ENCODE results near the gene PXK. TPM values are rescaled to one million over a fixed set of nuclear protein-coding genes. Genes with fewer than 3 reads are reported as not detected.

Gene PXK
- polyA plus RNA-seq, 1 donor = 32.5 TPM

- no peak for DNase-seq
These were observed 132.2 kb downstream of the PXK start for GRCh38 chr3:58464866-58465265.

GRCh38 chr3:58466899-58467563 lies 134.3 kb downstream of the PXK start:
- no peak for DNase-seq

GRCh38 chr3:58469096-58469495 lies 136.4 kb downstream of the PXK start:
- no peak for DNase-seq

- DNase-seq = peak; percentile 22
These were observed 137.8 kb downstream of the PXK start for GRCh38 chr3:58470363-58471024.

- DNase-seq = peak; percentile 50
These were observed 138.6 kb downstream of the PXK start for GRCh38 chr3:58471025-58471887.

- no peak for DNase-seq
These were observed 140.6 kb downstream of the PXK start for GRCh38 chr3:58473275-58473674.

GRCh38 chr3:58474348-58474911 lies 141.7 kb downstream of the PXK start:
- no peak for DNase-seq

- DNase-seq = no peak
These were observed 142.4 kb downstream of the PXK start for GRCh38 chr3:58474967-58475578.

Other genes starting within 250 kb of the PXK start
- gene DNASE1L3, start 121.9 kb upstream of the PXK start, polyA plus RNA-seq (ENCODE audit: insufficient read length) = 9.2 TPM
- gene ABHD6, start 95.1 kb upstream of the PXK start, polyA plus RNA-seq (ENCODE audit: insufficient read length) = 13.0 TPM
- gene RPP14, start 26.6 kb upstream of the PXK start, polyA plus RNA-seq (ENCODE audit: insufficient read length) = 27.4 TPM
- gene HTD2, start 26.4 kb upstream of the PXK start, polyA plus RNA-seq (ENCODE audit: insufficient read length) = 15.1 TPM
- gene PDHB, start 100.9 kb downstream of the PXK start, polyA plus RNA-seq (ENCODE audit: insufficient read length) = 117 TPM
- gene KCTD6, start 159.2 kb downstream of the PXK start, polyA plus RNA-seq (ENCODE audit: insufficient read length) = 39.8 TPM
- 38.6 TPM for gene ACOX2, start 204.3 kb downstream of the PXK start, polyA plus RNA-seq (ENCODE audit: insufficient read length)
- 4.2 TPM for gene FAM107A, start 244.5 kb downstream of the PXK start, polyA plus RNA-seq (ENCODE audit: insufficient read length)